GM12878 (cell line): ENCODE data around the gene C12orf43. TPM values are rescaled to one million over a fixed set of nuclear protein-coding genes. Genes with fewer than 3 reads are reported as not detected.

Experiments used
- ATAC-seq: fragments of 200-7000 bp; cut with Tn5 transposase; 3 replicates; pipeline ENCODE4 v1.9.1; 2020; ENCODE audit warnings: mild to moderate bottlenecking, moderate library complexity
- BruUV-seq: library from RNA; stranded (reverse); fragments of 400-500 nt; replicated peaks from 2 replicates; lab custom pipeline; 2021; lab: Mats Ljungman, UMichigan
- CTCF ChIA-PET: fragments of 300-600 bp; sonication (Branson Sonifier 250); formaldehyde crosslinking; extraction: SDS; loops from one replicate; lab custom pipeline; 2021; ENCODE audit warnings: inconsistent platforms; lab: Yijun Ruan, JAX
- POLR2A ChIA-PET: fragments of 350-600 bp; formaldehyde crosslinking; extraction: SDS; loops from one replicate; lab custom pipeline; 2021; ENCODE audit warnings: inconsistent platforms; lab: Charles Lee
- RAD21 ChIA-PET: fragments of 300-600 bp; sonication (Branson Sonifier 250); formaldehyde crosslinking; loops from one replicate; lab custom pipeline; 2023; ENCODE audit warnings: antibody characterized with exemption; ENCODE audit not compliant: unreplicated experiment; lab: Charles Lee
- SMC1A ChIA-PET: fragments of 300-600 bp; sonication (Branson Sonifier 250); formaldehyde crosslinking; loops from one replicate; lab custom pipeline; 2023; ENCODE audit not compliant: unreplicated experiment, uncharacterized antibody; lab: Charles Lee
- DNase-seq: peaks from one replicate; pipeline ENCODE4 v3.0.0-alpha.2; 2011; ENCODE audit warnings: low read depth, low spot score
- FAIRE-seq: peaks from 3 replicates; lab custom pipeline; 2011; peaks lifted over from hg19 to GRCh38; lab: Jason Lieb, UNC
- H2AFZ ChIP-seq: 2 replicates; pipeline ENCODE4 v1.6.0; 2011; ENCODE audit warnings: low read depth, low read length, control low read depth; ENCODE audit not compliant: control insufficient read depth
- H3K27ac ChIP-seq: 2 replicates; pipeline ENCODE4 v1.5.1; 2011; ENCODE audit warnings: control low read depth; ENCODE audit not compliant: control insufficient read depth, insufficient read depth
- H3K27me3 ChIP-seq, 2 experiments: replicated peaks in 1 of 2; 2 replicates each; pipeline versions ENCODE4 v1.6.0 to v1.6.1; 2011; ENCODE audit warnings: low read length in 1 of 2; ENCODE audit not compliant: control insufficient read depth in 2 of 2, insufficient read depth in 2 of 2
- H3K36me3 ChIP-seq, 2 experiments: 2 replicates each; pipeline ENCODE4 v1.5.1; 2011; ENCODE audit warnings: low read length in 1 of 2; ENCODE audit not compliant: control insufficient read depth in 2 of 2, insufficient read depth in 2 of 2
- H3K4me1 ChIP-seq: 2 replicates; pipeline ENCODE4 v1.6.1; 2011; ENCODE audit warnings: mild to moderate bottlenecking, low read length, moderate library complexity, mixed read lengths; ENCODE audit not compliant: control insufficient read depth, insufficient read depth
- H3K4me2 ChIP-seq: 2 replicates; pipeline ENCODE4 v1.6.0; 2011; ENCODE audit warnings: control low read depth; ENCODE audit not compliant: control insufficient read depth, insufficient read depth
- H3K4me3 ChIP-seq: fragments of 200-600 bp; sonication (generic); 2 replicates; pipeline ENCODE4 v1.5.1; 2016
- H3K79me2 ChIP-seq: 2 replicates; pipeline ENCODE4 v1.6.0; 2011; ENCODE audit warnings: low read length; ENCODE audit not compliant: control insufficient read depth, insufficient read depth
- H3K9ac ChIP-seq: 2 replicates; pipeline ENCODE4 v1.8.0; 2011; ENCODE audit warnings: low read length, control low read depth, mixed read lengths; ENCODE audit not compliant: control insufficient read depth, insufficient read depth
- H3K9me3 ChIP-seq: replicated peaks from 3 replicates; pipeline ENCODE4 v1.5.1; 2011; ENCODE audit warnings: mild to moderate bottlenecking, low read length; ENCODE audit not compliant: control insufficient read depth, insufficient read depth
- H4K20me1 ChIP-seq: 2 replicates; pipeline ENCODE4 v1.6.0; 2011; ENCODE audit not compliant: control insufficient read depth, insufficient read depth
- BCLAF1 ChIP-seq: fragments of 450-650 bp; IDR thresholded peaks from 2 replicates; pipeline ENCODE4 v1.6.1; 2017; ENCODE audit warnings: antibody characterized with exemption, mild to moderate bottlenecking, moderate library complexity
- CBX5 ChIP-seq: sonication (generic); IDR thresholded peaks from 2 replicates; pipeline ENCODE4 v1.6.1; 2016; ENCODE audit warnings: low read depth, moderate library complexity, mild to moderate bottlenecking, inconsistent platforms
- CREM ChIP-seq: IDR thresholded peaks from 2 replicates; pipeline ENCODE4 v1.6.1; 2014; ENCODE audit warnings: antibody characterized with exemption, low read depth
- E2F4 ChIP-seq: IDR thresholded peaks from 2 replicates; pipeline ENCODE4 v1.6.1; 2012; ENCODE audit warnings: low read depth, low read length, improper control_type of control experiment
- ETV6 ChIP-seq, 2 experiments: fragments of 450-650 bp in 1 of 2; IDR thresholded peaks in 1 of 2; conservative IDR thresholded peaks in 1 of 2; 2 replicates each; pipeline ENCODE4 v1.6.1; 2014; ENCODE audit warnings: antibody characterized with exemption in 1 of 2, borderline replicate concordance in 1 of 2, low read depth in 1 of 2, mild to moderate bottlenecking in 1 of 2, moderate library complexity in 1 of 2
- MTA2 ChIP-seq: fragments of 450-650 bp; IDR thresholded peaks from 2 replicates; pipeline ENCODE4 v1.6.1; 2016; ENCODE audit warnings: low read depth, mild to moderate bottlenecking, moderate library complexity
- MTA3 ChIP-seq: IDR thresholded peaks from 2 replicates; pipeline ENCODE4 v1.6.1; 2012; ENCODE audit warnings: low read length, inconsistent platforms, borderline replicate concordance
- NFYA ChIP-seq: IDR thresholded peaks from 2 replicates; pipeline ENCODE4 v1.6.1; 2011; ENCODE audit warnings: low read depth, mild to moderate bottlenecking, low read length, improper control_type of control experiment, borderline replicate concordance
- NR2F1 ChIP-seq: fragments of 450-650 bp; conservative IDR thresholded peaks from 2 replicates; pipeline ENCODE4 v1.6.1; 2017; ENCODE audit warnings: mild to moderate bottlenecking
- POLR2A ChIP-seq: IDR thresholded peaks from 2 replicates; pipeline ENCODE4 v1.6.1; 2011; ENCODE audit warnings: low read depth, mild to moderate bottlenecking, low read length
- POLR2AphosphoS2 ChIP-seq: IDR thresholded peaks from 2 replicates; pipeline ENCODE4 v1.6.1; 2011; ENCODE audit warnings: low read depth, mild to moderate bottlenecking, low read length, improper control_type of control experiment, moderate library complexity
- RAD21 ChIP-seq: IDR thresholded peaks from 2 replicates; pipeline ENCODE4 v1.6.1; 2011; ENCODE audit warnings: mild to moderate bottlenecking, low read depth, low read length, moderate library complexity; ENCODE audit not compliant: insufficient read depth
- SIN3A ChIP-seq: IDR thresholded peaks from 2 replicates; pipeline ENCODE4 v1.6.1; 2012; ENCODE audit warnings: low read depth, low read length, improper control_type of control experiment
- SMAD1 ChIP-seq: fragments of 450-650 bp; IDR thresholded peaks from 2 replicates; pipeline ENCODE4 v1.6.1; 2018; ENCODE audit warnings: mild to moderate bottlenecking, low read depth; ENCODE audit not compliant: partially characterized antibody
- SRF ChIP-seq, 2 experiments: IDR thresholded peaks; 2 replicates each; pipeline ENCODE4 v1.6.1; 2011; ENCODE audit warnings: low read depth in 2 of 2, low read length in 2 of 2, mild to moderate bottlenecking in 1 of 2, moderate library complexity in 1 of 2
- TBL1XR1 ChIP-seq: IDR thresholded peaks from 2 replicates; pipeline ENCODE4 v1.6.1; 2012; ENCODE audit warnings: low read depth, low read length, improper control_type of control experiment
- TCF7 ChIP-seq: IDR thresholded peaks from 2 replicates; pipeline ENCODE4 v1.6.1; 2014; ENCODE audit warnings: antibody characterized with exemption, borderline replicate concordance
- ZNF622 ChIP-seq: fragments of 450-650 bp; IDR thresholded peaks from 2 replicates; pipeline ENCODE4 v1.6.1; 2017; ENCODE audit warnings: mild to moderate bottlenecking, inconsistent platforms
- WGBS: methylation state at CpG from one replicate; pipeline ENCODE4 v1.1.6; 2016; ENCODE audit warnings: low lambda C conversion rate; ENCODE audit not compliant: insufficient replicate concordance, insufficient coverage; ENCODE audit errors: missing lambda C conversion rate; 5-methylcytosine and 5-hydroxymethylcytosine counted together
- in situ Hi-C: fragments of 300-500 bp; cut with MboI; formaldehyde crosslinking; loops from 9 replicates; pipeline ENCODE4 v1.14.3; 2018; ENCODE audit warnings: mixed read lengths
- intact Hi-C: fragments of 100-400 bp; cut with micrococcal nuclease; formaldehyde crosslinking; loops from one replicate; pipeline ENCODE4 v1.14.2; 2022; ENCODE audit not compliant: unreplicated experiment
- polyA plus RNA-seq, 11 experiments: library from polyadenylated mRNA; depleted of rRNA in 4 of 11; unstranded in 6 of 11; stranded (reverse) in 5 of 11; fragments of >200 nt; fragmentation: Nextera tagmentation in 4 of 11; fragmentation: Illumina TruSeq in 1 of 11; extraction: Ambion mirVana in 4 of 11; extraction: Trizol in 1 of 11; gene quantifications; 1 replicate in 1 of 11; 2 replicates in 10 of 11; pipeline versions ENCODE4 v1.2.1 to v1.2.3, GENCODE V29; 2011 to 2016; ENCODE audit warnings: inconsistent platforms in 2 of 11, missing spikeins in 2 of 11, low read depth in 1 of 11
- total RNA-seq, 4 experiments: library from RNA; depleted of rRNA in 3 of 4; stranded (reverse); fragments of >200 nt in 3 of 4; fragmentation: Illumina TruSeq in 1 of 4; extraction: Trizol in 1 of 4; gene quantifications; 2 replicates each; pipeline versions ENCODE4 v1.2.1 to v1.2.3, GENCODE V29; 2013 to 2021

The C12orf43 gene
- total and polyA plus RNA-seq, 10 of the 15 experiments (the other 5 are each of a cell fraction or from before 2014, with no cell fraction given): 7.5 to 30.8 (median 21.3) TPM

DNA sequence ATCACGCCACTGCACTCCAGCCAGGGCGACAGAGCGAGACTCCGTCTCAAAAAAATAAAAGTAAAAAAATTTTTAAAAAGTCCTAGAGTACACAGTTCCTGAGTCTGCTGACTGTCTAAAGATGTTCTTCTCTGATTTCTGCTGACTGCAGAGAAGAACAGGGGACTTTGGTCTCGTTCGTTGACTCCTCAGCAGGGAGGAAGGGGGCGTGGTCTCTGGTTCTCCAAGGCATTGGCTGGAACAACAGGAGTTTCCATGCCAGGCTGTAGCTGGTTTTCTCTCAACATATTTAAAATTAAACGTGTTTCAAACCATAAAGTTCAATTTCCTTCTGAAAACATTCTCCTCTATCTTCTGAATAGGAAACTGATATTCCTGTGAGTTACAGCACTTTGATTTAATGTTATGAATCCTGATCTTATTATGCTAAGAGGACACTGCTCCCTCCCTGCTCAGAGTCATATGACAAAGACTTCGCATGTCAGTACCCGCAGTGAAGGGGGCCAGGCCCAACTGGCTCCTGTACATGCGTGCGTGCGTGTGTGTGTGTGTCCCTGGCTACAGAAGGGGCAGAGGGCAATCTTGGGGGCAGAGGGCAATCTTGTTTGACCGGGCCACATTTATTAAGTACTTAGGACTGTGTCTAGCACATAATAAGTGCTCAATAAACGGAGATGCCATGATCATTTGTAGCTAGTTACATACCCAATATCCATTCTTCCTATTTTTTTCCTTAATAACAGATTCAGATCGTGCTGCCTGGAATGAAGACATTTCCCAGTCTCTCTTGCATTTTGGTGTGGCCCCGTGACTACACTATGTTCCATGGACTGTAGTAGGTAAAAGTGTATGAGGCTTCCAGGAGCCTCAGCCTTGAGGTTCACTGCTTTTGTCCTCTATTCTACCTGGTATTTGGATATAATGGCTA lies 54.4 kb downstream of the C12orf43 start:
- Histone ChIP-seq H4K20me1 (no peaks in the 10 kb centered on the region), H3K27ac (no peak overlapping the region), H3K4me3 (no peak overlapping the region), H3K4me2 (no peak overlapping the region), H3K9me3 (no peaks in the 10 kb centered on the region), H3K4me1 (peaks cover 10% of the 10 kb centered on the region), H3K9ac (no peak overlapping the region), H3K79me2 (no peaks in the 10 kb centered on the region), H3K27me3 (no peaks in the 10 kb centered on the region), H3K36me3 (no peaks in the 10 kb centered on the region), H2AFZ (no peak overlapping the region)
- ChIA-PET CTCF (interaction anchor here (0.6 to 5.2 kb wide), 4 partner anchors 10 to 314 kb away, joined by 3 to 52 read pairs (median 6); no protein-coding TSS in a partner anchor), RAD21 (interaction anchor here (1.4 to 2.9 kb wide), 2 partner anchors 10 to 76 kb away, joined by 6 to 14 read pairs; no protein-coding TSS in a partner anchor), SMC1A (interaction anchor here (1.1 to 2.2 kb wide), 6 partner anchors 10 to 163 kb away, joined by 3 to 14 read pairs (median 5); no protein-coding TSS in a partner anchor), POLR2A (interaction anchor here (0.8 kb wide), 1 partner anchor 59 kb away, joined by 3 read pairs; no protein-coding TSS in a partner anchor)
- TF ChIP-seq POLR2A (no peak), ETV6 (conservative IDR thresholded peaks at IDR 0.05 in 1 of 2, IDR thresholded peaks at IDR 0.05 in 1 of 2; ENCODE audit: borderline replicate concordance in 1 of 2, low read depth in 1 of 2) (no peak), SMAD1 (no peak), SRF (IDR thresholded peaks at IDR 0.05; ENCODE audit: low read depth in 2 of 2, low read length in 2 of 2) (no peak), CREM (no peak), TBL1XR1 (no peak), RAD21 (no peak), NFYA (no peak), CBX5 (no peak), POLR2AphosphoS2 (no peak), TCF7 (no peak), MTA3 (no peak), BCLAF1 (no peak), NR2F1 (no peak), ZNF622 (no peak), SIN3A (no peak), E2F4 (no peak), MTA2 (no peak)
- ATAC-seq (no peak), DNase-seq (no peak), FAIRE-seq (no peak)
- BruUV-seq: no TSS peak
- in situ Hi-C loops: no loop called here
- whole genome bisulfite sequencing: 64% methylated on average over 17 of the region's 17 CpGs
- intact Hi-C loops: loop anchor here (5.0 kb wide), 1 partner anchor 60 kb away; the partner anchor contains the start of gene SPPL3
